Measurements from ENCODE around the gene TAS2R10.
"Not testable (repeated sequence)": the region's sequence is repeated elsewhere in the genome, so short reads cannot be mapped to it uniquely, and the experiment has no call there.

The TAS2R10 gene

DNA sequence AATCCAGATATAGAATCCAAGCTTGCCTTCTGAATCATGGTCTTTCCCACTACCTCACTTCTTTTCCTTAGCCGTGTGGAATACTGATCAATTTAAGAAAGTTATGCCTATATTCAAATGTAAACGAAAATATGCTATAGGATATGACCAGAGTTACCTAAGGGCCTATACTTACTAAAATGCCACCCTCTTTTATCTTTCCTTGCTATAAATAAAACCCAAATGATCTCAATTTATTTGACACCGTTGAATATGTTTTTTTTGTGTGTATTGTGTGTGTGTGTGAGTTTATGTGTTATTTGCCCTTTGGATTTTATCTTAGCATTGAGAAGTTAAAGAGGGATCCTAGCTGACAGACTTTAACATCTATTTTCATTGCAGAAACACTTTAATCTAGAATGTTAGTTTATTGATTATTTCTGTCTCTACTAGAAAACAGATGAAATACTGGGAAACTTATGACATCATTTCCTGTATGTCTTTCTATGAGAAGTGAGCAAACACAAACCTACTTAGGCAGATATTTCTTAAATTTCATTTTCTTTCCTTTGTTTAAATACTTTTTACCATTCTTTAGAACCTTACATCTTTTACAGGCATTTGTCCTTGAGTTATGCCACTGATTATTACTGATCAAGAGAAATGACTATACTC lies 14.1 kb downstream of the TAS2R10 start:
- TF ChIP-seq CTCF (conservative IDR thresholded peaks at IDR 0.05; ENCODE audit: low read depth, low read length): no peak
- no peak overlapping the region for H3K4me3 ChIP-seq (ENCODE audit: low read length)
- DNase-seq (ENCODE audit: low read depth): no peak

GRCh38 chr12:10810068-10810467 lies 16.1 kb downstream of the TAS2R10 start, which contains the start of gene TAS2R9:
TAS2R9 (minus strand) TSS chr12:10810168; CDS start chr12:10810075, 93 bp downstream.
- TF ChIP-seq CTCF (conservative IDR thresholded peaks at IDR 0.05; ENCODE audit: low read depth, low read length): no peak
- DNase-seq (ENCODE audit: low read depth): no peak
- H3K4me3 ChIP-seq (ENCODE audit: low read length): no peak within 1 kb of the TSS

- no peak for TF ChIP-seq CTCF (conservative IDR thresholded peaks at IDR 0.05; ENCODE audit: low read depth, low read length)
- H3K4me3 ChIP-seq (ENCODE audit: low read length): no peak within 1 kb of the TSS
- DNase-seq (ENCODE audit: low read depth): no peak
Observed at GRCh38 chr12:10807186-10807585, 19.0 kb downstream of the TAS2R10 start, which contains the start of gene TAS2R8. TAS2R8 (minus strand) TSS chr12:10807286; CDS start chr12:10806980, 306 bp downstream.

- no peak for TF ChIP-seq CTCF (conservative IDR thresholded peaks at IDR 0.05; ENCODE audit: low read depth, low read length)
- no peak for DNase-seq (ENCODE audit: low read depth)
- no peak within 1 kb of the TSS for H3K4me3 ChIP-seq (ENCODE audit: low read length)
Observed at GRCh38 chr12:10802587-10802986, 23.6 kb downstream of the TAS2R10 start, which contains the start of gene TAS2R7. TAS2R7 (minus strand) TSS chr12:10802627; CDS start chr12:10802570, 57 bp downstream.

GRCh38 chr12:10801741-10802140 lies 24.4 kb downstream of the TAS2R10 start:
- DNase-seq (ENCODE audit: low read depth): no peak
- no peak for TF ChIP-seq CTCF (conservative IDR thresholded peaks at IDR 0.05; ENCODE audit: low read depth, low read length)
- no peak overlapping the region for H3K4me3 ChIP-seq (ENCODE audit: low read length)

DNA sequence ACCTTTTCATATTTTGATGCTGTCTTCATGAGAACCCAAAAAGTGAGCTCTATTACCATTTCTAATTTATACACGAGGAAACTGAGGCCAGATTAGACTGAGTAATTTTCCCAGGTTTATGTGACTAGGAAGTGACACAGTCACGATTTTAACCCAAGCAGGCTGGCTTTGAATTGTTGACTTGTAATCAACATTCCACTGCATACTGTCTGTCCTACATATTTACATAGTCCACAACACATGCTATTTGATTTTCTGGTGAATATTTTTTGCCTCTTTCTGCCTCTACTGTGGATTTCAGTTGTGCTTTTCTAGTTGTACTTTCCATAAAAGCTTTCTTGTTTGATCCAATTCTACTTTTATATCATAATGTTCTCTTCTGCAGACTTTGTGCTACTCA lies 31.9 kb downstream of the TAS2R10 start:
- TF ChIP-seq CTCF (conservative IDR thresholded peaks at IDR 0.05; ENCODE audit: low read depth, low read length): no peak

DNA sequence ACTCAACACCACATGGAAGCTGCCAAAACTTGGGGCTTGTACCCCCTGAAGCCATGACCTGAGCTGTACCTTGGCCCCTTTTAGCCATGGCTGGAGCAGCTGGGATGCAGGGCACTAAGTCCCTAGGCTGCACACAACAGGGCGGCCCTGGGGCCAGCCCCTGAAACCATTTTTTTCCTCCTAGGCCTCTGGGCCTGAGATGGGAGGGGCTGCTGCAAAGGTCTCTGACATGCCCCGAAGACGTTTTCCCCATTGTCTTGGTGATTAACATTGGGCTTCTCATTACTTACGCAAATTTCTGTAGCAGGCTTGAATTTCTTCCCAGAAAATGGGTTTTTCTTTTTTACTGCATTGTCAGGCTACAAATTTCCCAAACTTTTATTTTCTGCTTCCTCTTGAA lies 34.4 kb downstream of the TAS2R10 start:
- H3K4me3 ChIP-seq (ENCODE audit: low read length); DNase-seq (ENCODE audit: low read depth): not testable (repeated sequence)

More for the DNA sequence above, 31.9 kb downstream of the TAS2R10 start:
- H3K4me3 ChIP-seq (ENCODE audit: low read length): no peak overlapping the region
- DNase-seq (ENCODE audit: low read depth): no peak
